HL-60 (cell line): ENCODE data around the gene OXNAD1.

Experiments used
- DNase-seq, 2 experiments: peaks; one replicate each; pipeline ENCODE4 v3.0.0-alpha.2; 2010 to 2020; ENCODE audit warnings: low read depth in 1 of 2, low spot score in 1 of 2
- H3K27ac ChIP-seq: fragments of 250-450 bp; sonication (Bioruptor Pico); replicated peaks from 2 replicates; pipeline ENCODE4 v1.5.1; 2020; ENCODE audit warnings: mild to moderate bottlenecking, moderate library complexity
- H3K27me3 ChIP-seq: fragments of 250-450 bp; sonication (Bioruptor Pico); 2 replicates; pipeline ENCODE4 v1.5.1; 2021; ENCODE audit warnings: mild to moderate bottlenecking, moderate library complexity; ENCODE audit not compliant: insufficient read depth, poor library complexity, severe bottlenecking
- H3K4me3 ChIP-seq: replicated peaks from 2 replicates; pipeline ENCODE4 v1.5.1; 2011; ENCODE audit warnings: mild to moderate bottlenecking, control low read depth, low read length; ENCODE audit not compliant: insufficient read depth
- GABPA ChIP-seq: IDR thresholded peaks from 2 replicates; pipeline ENCODE4 v1.6.1; 2012; ENCODE audit warnings: low read depth
- POLR2AphosphoS5 ChIP-seq: IDR thresholded peaks from 2 replicates; pipeline ENCODE4 v1.6.1; 2012; ENCODE audit warnings: low read depth
- SPI1 ChIP-seq: IDR thresholded peaks from 2 replicates; pipeline ENCODE4 v1.6.1; 2012; ENCODE audit warnings: low read depth, mild to moderate bottlenecking, borderline replicate concordance
- TF ChIP-seq, protein P1 (sequence below): IDR thresholded peaks from one replicate; pipeline ENCODE4 v1.5.1; 2011; ENCODE audit warnings: low read length, control low read depth, inconsistent platforms; ENCODE audit not compliant: insufficient read depth
- TF ChIP-seq, protein P2 (sequence below): IDR thresholded peaks from 2 replicates; pipeline ENCODE4 v1.6.1; 2012; ENCODE audit warnings: low read depth; ENCODE audit not compliant: insufficient replicate concordance

Gene OXNAD1

DNA sequence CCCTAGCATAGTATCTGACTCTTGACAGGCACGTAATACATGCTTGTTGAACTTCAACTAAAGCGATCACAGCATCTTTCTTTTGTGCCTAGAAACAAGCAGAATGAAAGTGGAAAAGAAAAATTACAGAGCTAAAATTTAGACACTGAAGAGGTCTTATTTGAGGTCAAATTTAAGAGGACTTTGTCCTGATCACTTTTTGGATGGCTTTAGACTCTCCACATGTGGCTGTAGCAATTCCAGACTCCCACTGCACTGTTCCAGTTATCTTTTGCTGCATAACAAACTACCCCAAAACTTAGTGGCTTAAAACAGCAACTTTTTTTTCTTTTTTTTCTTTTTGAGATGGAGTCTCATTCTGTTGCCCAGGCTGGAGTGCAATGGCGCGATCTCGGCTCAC, 23.8 kb upstream of the OXNAD1 start:
- DNase-seq = no peak
- no peak overlapping the region for H3K4me3 ChIP-seq
- TF ChIP-seq, protein P1, sequence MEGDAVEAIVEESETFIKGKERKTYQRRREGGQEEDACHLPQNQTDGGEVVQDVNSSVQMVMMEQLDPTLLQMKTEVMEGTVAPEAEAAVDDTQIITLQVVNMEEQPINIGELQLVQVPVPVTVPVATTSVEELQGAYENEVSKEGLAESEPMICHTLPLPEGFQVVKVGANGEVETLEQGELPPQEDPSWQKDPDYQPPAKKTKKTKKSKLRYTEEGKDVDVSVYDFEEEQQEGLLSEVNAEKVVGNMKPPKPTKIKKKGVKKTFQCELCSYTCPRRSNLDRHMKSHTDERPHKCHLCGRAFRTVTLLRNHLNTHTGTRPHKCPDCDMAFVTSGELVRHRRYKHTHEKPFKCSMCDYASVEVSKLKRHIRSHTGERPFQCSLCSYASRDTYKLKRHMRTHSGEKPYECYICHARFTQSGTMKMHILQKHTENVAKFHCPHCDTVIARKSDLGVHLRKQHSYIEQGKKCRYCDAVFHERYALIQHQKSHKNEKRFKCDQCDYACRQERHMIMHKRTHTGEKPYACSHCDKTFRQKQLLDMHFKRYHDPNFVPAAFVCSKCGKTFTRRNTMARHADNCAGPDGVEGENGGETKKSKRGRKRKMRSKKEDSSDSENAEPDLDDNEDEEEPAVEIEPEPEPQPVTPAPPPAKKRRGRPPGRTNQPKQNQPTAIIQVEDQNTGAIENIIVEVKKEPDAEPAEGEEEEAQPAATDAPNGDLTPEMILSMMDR = no peak
- TF ChIP-seq SPI1 (no peak), GABPA (no peak), POLR2AphosphoS5 (no peak)
- TF ChIP-seq, protein P2, sequence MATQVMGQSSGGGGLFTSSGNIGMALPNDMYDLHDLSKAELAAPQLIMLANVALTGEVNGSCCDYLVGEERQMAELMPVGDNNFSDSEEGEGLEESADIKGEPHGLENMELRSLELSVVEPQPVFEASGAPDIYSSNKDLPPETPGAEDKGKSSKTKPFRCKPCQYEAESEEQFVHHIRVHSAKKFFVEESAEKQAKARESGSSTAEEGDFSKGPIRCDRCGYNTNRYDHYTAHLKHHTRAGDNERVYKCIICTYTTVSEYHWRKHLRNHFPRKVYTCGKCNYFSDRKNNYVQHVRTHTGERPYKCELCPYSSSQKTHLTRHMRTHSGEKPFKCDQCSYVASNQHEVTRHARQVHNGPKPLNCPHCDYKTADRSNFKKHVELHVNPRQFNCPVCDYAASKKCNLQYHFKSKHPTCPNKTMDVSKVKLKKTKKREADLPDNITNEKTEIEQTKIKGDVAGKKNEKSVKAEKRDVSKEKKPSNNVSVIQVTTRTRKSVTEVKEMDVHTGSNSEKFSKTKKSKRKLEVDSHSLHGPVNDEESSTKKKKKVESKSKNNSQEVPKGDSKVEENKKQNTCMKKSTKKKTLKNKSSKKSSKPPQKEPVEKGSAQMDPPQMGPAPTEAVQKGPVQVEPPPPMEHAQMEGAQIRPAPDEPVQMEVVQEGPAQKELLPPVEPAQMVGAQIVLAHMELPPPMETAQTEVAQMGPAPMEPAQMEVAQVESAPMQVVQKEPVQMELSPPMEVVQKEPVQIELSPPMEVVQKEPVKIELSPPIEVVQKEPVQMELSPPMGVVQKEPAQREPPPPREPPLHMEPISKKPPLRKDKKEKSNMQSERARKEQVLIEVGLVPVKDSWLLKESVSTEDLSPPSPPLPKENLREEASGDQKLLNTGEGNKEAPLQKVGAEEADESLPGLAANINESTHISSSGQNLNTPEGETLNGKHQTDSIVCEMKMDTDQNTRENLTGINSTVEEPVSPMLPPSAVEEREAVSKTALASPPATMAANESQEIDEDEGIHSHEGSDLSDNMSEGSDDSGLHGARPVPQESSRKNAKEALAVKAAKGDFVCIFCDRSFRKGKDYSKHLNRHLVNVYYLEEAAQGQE = no peak
- no peaks in the 10 kb centered on the region for H3K27me3 ChIP-seq
- H3K27ac ChIP-seq = no peak overlapping the region

DNA sequence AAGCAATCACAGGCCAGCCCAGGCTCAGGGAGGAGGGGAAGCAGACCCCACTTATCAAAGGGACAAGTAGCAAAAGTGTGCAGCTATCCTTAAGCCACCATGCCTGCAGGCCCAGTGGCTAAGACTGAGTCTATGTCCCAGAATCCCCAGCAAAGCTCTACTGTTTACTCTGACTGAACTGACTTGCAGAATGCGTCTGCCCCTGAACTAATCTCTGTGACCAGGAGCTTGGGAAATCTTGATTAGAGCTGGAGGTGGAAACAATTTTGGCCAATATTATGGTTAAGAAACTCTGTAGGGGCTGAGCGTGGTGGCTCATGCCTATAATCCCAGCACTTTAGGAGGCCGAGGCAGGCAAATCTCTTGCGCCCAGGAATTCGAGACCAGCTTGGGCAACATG, 22.8 kb upstream of the OXNAD1 start:
- TF ChIP-seq POLR2AphosphoS5 = no peak
- TF ChIP-seq, protein P2 = no peak
- TF ChIP-seq GABPA = no peak
- TF ChIP-seq, protein P1 = no peak
- TF ChIP-seq SPI1 = no peak
- no peak overlapping the region for H3K4me3 ChIP-seq
- DNase-seq = no peak
- no peak overlapping the region for H3K27ac ChIP-seq
- H3K27me3 ChIP-seq = no peaks in the 10 kb centered on the region

DNA sequence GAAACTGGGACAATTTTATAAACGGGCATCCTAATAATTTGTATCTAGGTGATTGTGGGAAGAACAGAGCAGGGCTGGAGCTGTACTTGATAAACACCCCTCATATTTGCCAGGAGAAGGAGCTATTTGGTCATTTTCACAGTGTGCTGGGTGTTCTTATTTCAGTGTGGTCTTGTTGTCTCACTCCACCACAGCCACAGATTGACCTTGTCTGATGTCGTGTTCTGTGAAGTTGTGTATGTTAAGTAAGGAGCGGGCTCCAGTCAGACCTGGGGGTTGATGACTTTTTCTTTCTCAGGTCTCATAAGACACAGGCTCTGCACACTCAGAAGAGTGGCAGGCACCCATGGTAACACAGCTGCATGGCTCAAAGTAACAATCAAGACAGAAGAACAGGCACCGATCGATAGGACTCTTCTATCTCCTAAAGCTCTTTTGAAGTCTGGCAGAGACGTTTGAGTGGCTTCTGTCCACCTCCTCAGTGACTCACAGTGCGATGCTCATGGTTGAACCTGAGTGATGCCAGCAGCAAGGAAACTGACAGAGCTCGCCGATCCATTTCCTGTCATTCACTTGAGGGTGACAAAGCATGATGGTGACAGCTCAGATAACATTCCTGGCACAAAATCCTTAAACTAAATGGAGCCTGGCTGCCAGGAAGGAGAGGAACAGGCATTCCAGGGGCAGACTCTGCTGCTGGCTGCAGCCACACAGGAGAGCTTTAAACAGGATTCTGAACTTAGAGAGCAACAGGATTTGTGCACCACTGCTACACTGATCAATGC, 21.1 kb upstream of the OXNAD1 start:
- TF ChIP-seq SPI1 = no peak
- TF ChIP-seq, protein P2 = no peak
- TF ChIP-seq, protein P1 = no peak
- TF ChIP-seq POLR2AphosphoS5 = no peak
- no peak for TF ChIP-seq GABPA
- Histone ChIP-seq H3K27me3 (no peaks in the 10 kb centered on the region), H3K4me3 (no peak overlapping the region), H3K27ac (no peak overlapping the region)
- DNase-seq = no peak
